GM12873 (cell line): Measurements from ENCODE around the gene CC2D1B.

Experiments
- CTCF ChIP-seq: IDR thresholded peaks from 2 replicates; pipeline ENCODE4 v1.5.1; 2012; ENCODE audit warnings: low read depth, mild to moderate bottlenecking, moderate library complexity, low read length, control low read depth; ENCODE audit not compliant: insufficient read depth; ENCODE audit errors: missing control alignments

CC2D1B gene

GRCh38 chr1:52402860-52403240, 36.8 kb upstream of the CC2D1B start:
- no peak for TF ChIP-seq CTCF

DNA sequence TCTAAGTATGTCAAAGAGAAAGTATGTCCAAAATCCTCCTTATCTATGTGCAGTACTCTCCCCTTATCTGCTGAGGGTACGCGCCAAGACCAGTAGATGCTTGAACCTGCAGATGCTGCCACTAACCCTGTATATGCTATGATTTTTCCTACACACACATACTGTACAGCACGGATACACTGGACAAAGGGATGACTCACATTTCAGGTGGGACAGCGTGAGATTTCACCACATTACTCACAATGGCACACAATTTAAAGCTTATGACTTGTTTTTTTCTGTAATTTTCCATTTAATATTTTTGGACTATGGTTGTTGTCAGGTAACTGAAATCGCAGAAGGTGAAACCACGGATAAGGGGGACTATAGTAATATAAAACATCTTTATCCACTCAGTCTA, 34.1 kb upstream of the CC2D1B start:
- TF ChIP-seq CTCF, result no peak

DNA sequence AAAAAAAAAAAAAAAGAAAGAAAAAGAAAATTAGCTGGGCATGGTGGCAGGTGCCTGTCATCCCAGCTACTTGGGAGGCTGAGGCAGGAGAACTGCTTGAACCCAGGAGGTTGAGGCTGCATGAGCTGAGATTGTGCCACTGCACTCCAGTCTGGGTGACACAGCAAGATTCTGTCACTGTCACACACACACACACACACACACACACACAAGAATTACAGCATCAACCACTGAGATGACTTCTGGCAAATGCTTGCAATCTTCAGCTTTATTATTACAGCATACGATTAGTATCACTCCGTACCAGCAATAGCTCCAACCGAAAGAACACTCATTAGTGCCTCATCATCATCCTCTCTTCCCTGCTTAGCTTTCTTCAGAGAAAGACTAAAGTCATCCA, 33.6 kb upstream of the CC2D1B start:
- TF ChIP-seq CTCF, result no peak

- no peak for TF ChIP-seq CTCF
Measured at GRCh38 chr1:52393174-52393573, 27.2 kb upstream of the CC2D1B start.

DNA sequence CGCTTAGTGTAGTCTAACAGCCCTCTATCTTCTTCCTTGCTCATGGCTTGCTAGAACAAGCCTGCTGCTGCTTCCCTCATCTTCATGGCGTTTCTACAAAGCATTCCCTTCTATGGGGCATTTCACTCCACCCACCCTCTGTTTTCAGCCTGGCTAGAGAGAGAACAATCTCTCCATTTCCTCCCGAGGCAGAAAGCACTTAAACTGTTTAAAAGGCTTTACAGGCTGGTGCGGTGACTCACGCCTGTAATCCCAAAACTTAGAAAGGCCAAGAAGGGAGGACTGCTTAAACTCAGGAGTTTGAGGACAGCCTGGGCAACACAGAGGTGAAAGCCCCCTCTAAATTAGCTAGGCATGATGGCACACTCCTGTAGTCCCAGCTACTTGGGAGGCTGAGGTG, 20.5 kb upstream of the CC2D1B start:
- TF ChIP-seq CTCF, result no peak

GRCh38 chr1:52385376-52385775, 19.4 kb upstream of the CC2D1B start:
- TF ChIP-seq CTCF, result no peak

DNA sequence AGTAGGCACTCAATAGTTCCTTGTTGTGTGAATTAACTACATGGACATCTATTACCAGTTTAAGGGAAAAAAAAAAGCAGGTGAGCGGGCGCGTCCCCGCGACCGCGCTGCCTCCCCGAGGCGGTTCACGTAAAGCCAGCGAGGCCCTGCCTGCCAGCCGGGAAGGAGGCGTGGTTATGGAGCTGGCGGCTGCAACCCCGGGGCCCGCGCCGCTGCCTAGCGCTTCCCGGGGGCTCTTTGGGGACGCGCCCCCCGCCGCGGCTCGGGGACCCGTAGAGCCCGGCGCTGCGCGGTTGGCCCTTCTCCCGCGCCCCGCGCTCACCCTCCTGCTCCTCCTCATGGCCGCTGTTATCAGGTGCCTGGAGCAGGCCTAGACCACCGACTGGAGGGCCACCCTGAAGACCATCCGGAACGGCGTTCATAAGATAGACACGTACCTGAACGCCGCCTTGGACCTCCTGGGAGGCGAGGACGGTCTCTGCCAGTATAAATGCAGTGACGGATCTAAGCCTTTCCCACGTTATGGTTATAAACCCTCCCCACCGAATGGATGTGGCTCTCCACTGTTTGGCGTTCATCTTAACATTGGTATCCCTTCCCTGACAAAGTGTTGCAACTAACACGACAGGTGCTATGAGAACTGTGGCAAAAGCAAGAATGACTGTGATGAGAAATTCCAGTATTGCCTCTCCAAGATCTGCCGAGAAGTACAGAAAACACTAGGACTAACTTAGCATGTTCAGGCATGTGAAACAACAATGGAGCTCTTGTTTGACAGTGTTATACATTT, 2.6 kb upstream of the CC2D1B start:
- TF ChIP-seq CTCF, result peak; percentile 24

DNA sequence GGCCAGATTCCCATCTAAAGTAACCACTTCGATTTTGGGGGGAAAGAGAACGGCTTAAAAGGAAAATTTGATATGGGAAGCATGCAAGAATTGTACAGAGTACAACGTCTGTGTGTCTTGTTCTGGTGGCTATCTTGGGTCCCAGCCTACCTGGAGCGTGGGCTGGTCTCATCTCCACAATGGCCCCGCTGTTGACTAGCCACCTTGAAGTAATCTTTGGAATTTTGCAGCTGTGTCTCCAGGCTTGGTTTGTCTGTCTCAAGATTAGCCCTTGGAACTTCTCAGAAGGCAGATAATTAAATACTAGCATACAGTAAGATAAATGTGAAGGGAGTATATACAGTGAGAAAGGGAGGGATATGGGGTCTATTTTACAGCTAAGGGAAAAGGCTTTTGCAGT, 1.3 kb upstream of the CC2D1B start:
- no peak for TF ChIP-seq CTCF
